ENCODE results near the gene NANOS1. TPM values are rescaled to one million over a fixed set of nuclear protein-coding genes. Genes with fewer than 3 reads are reported as not detected.

Gene NANOS1
- total RNA-seq: 1 to 10 TPM; 5.2 to 7.8 TPM

- peak within 1 kb of the TSS; percentile 76 to 79 for H3K27ac ChIP-seq
- no peak for DNase-seq (ENCODE audit: low spot score)
- peaks cover 0 to 46% of the 10 kb centered on the region in 2 donors for H3K4me1 ChIP-seq
- no peaks in the 10 kb centered on the region for H3K27me3 ChIP-seq
- no peaks in the 10 kb centered on the region for H3K9me3 ChIP-seq
- TF ChIP-seq CTCF (IDR thresholded peaks at IDR 0.05): no peak
- H3K36me3 ChIP-seq: peaks cover 16% of the 10 kb centered on the region
- peak within 1 kb of the TSS; percentile 55 to 61 for H3K4me3 ChIP-seq
Observed at GRCh38 chr10:119029613-119030420, at the start of gene NANOS1. Gene NANOS1 (plus strand): TSS chr10:119029714. CDS start chr10:119029802, 88 bp downstream.

GRCh38 chr10:118980135-118980865 is 49.2 kb upstream of the NANOS1 start:
- TF ChIP-seq CTCF (IDR thresholded peaks at IDR 0.05): no peak
- DNase-seq (ENCODE audit: low spot score): no peak
- H3K27ac ChIP-seq: no peak overlapping the region
- no peak overlapping the region for H3K4me3 ChIP-seq
- no peaks in the 10 kb centered on the region for H3K36me3 ChIP-seq
- peaks cover 0 to 4% of the 10 kb centered on the region in 2 donors for H3K9me3 ChIP-seq
- no peaks in the 10 kb centered on the region for H3K27me3 ChIP-seq
- H3K4me1 ChIP-seq: no peaks in the 10 kb centered on the region

DNA sequence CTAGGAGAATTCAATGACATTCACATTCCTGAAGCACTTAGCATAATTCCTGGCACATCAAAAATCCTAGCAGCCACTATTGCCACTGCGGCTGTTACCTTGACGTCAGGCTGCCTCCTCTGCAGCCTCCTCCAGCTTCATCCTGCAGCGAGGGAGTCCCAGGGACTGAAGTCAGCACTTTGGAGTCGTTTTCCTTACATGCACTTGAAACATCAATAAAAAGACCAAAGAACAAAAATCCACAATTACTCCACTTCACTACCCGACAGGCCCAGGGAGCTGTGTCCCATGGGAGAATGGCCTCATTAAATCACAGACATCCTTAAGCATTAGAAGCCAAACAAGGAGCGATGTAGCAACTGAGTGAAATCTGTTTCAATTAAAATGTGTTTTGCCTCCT is 48.6 kb upstream of the NANOS1 start:
- Histone ChIP-seq H3K36me3 (no peaks in the 10 kb centered on the region), H3K4me3 (no peak overlapping the region), H3K4me1 (no peaks in the 10 kb centered on the region), H3K9me3 (peaks cover 0 to 10% of the 10 kb centered on the region in 2 donors), H3K27ac (no peak overlapping the region), H3K27me3 (no peaks in the 10 kb centered on the region)
- TF ChIP-seq CTCF (IDR thresholded peaks at IDR 0.05): no peak
- no peak for DNase-seq (ENCODE audit: low spot score)

DNA sequence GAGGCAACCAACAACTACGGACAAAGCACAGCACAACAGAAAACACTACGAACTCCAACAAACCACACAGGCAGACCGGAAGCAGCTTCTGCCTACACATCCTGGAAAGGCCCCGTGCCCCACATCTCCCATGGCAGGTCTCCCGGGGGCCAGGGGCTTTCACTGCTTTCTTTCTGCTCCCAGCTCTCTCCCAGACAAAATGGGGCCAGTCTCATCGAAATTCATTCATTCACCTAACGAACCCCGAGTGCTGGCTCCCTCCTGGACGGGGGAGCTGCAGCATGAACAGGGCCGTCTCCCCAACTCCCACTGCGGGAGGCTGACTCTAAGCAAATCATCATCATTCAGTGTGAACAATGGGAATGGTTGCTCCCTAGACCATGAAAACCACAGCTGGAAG is 47.6 kb upstream of the NANOS1 start:
- TF ChIP-seq CTCF (IDR thresholded peaks at IDR 0.05): no peak
- no peak for DNase-seq (ENCODE audit: low spot score)
- no peaks in the 10 kb centered on the region for H3K4me1 ChIP-seq

GRCh38 chr10:118982366-118982765 is 47.1 kb upstream of the NANOS1 start:
- Histone ChIP-seq H3K27me3 (no peaks in the 10 kb centered on the region), H3K4me1 (no peaks in the 10 kb centered on the region), H3K36me3 (no peaks in the 10 kb centered on the region), H3K4me3 (no peak overlapping the region), H3K9me3 (peaks cover 0 to 16% of the 10 kb centered on the region in 2 donors), H3K27ac (no peak overlapping the region)
- no peak for TF ChIP-seq CTCF (IDR thresholded peaks at IDR 0.05)
- no peak for DNase-seq (ENCODE audit: low spot score)

More for the DNA sequence above, 47.6 kb upstream of the NANOS1 start:
- Histone ChIP-seq H3K9me3 (peaks cover 0 to 16% of the 10 kb centered on the region in 2 donors), H3K27ac (no peak overlapping the region), H3K4me3 (no peak overlapping the region), H3K27me3 (no peaks in the 10 kb centered on the region), H3K36me3 (no peaks in the 10 kb centered on the region)
